D721Med (cell line): ENCODE measurements around the gene TCF3.

Experiments used
- DNase-seq: peaks from one replicate; pipeline ENCODE4 v3.0.0; 2011; ENCODE audit warnings: low spot score; ENCODE audit not compliant: insufficient read length
- FAIRE-seq: peaks from 2 replicates; lab custom pipeline; 2011; peaks lifted over from hg19 to GRCh38; lab: Jason Lieb, UNC
- CTCF ChIP-seq: IDR thresholded peaks from 2 replicates; pipeline ENCODE4 v1.5.1; 2012; ENCODE audit warnings: mild to moderate bottlenecking, control low read depth; ENCODE audit not compliant: insufficient read depth; ENCODE audit errors: missing control alignments

The TCF3 gene

GRCh38 chr19:1626417-1627010 lies 25.9 kb downstream of the TCF3 start:
- TF ChIP-seq CTCF, result no peak
- DNase-seq (no peak), FAIRE-seq (no peak)

GRCh38 chr19:1624458-1624857 lies 28.0 kb downstream of the TCF3 start:
- FAIRE-seq (no peak), DNase-seq (peak; percentile 95)
- TF ChIP-seq CTCF, result peak; percentile 93

DNA sequence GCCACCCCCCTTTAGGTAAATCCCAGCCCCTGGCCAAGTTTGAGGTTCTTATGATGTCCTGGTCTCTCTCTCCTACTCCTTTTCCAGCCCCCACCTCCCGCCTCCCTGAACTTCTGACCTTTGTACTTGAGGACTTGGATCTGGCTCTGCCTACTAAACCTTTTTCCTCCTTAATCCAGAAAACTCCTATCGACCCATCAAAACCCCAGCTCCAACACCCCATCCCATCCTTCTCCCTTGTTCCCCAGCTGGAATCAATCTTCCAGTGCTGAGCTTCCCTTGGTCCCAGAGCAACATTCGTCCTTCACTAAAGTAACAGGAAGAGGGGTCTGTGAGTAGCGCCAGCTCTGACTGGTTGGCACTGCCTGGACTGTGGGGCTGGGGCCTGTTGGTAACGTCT lies 29.9 kb downstream of the TCF3 start:
- DNase-seq (no peak), FAIRE-seq (no peak)
- no peak for TF ChIP-seq CTCF

DNA sequence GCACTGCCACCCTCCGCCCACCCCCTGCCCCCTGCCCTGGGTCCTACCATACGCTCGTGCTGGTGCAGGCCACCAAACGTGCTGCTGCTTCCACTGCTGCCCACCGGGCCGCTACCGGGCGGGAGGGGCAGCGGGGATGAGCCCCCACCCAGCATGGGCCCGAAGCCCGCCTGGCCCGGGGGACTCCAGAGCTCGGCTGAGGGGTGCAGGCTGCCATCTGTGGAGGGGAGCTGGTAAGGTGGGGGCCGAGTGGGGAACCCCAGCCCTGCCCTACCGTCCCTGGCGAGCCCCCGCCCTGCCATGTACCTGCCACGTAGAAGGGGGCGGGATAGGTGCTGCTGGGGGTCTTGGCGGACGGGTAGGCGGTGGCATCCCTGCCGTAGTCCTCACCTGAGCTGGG lies 30.4 kb downstream of the TCF3 start:
- FAIRE-seq (no peak), DNase-seq (no peak)
- no peak for TF ChIP-seq CTCF

DNA sequence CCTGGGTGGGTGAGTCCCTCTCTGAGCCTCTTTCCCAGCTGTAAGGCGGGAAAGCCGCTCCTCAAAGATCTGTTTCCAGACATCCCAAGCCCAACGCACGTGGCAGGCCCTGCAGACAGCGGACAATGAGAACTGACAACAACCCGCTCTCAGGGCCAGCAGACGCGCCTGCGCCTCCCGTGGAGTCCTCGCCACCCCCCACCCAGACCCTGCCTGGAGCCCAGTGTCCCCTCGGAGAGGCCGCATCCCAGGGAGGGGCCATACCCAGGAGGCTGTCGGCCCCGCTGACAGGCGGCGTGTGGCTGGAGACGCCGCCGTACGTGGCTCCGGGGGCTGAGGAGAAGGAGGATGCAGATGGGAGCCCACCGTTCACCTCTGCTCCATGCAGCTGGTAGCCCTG lies 30.8 kb downstream of the TCF3 start:
- no peak for FAIRE-seq
- TF ChIP-seq CTCF, result no peak
- no peak for DNase-seq

DNA sequence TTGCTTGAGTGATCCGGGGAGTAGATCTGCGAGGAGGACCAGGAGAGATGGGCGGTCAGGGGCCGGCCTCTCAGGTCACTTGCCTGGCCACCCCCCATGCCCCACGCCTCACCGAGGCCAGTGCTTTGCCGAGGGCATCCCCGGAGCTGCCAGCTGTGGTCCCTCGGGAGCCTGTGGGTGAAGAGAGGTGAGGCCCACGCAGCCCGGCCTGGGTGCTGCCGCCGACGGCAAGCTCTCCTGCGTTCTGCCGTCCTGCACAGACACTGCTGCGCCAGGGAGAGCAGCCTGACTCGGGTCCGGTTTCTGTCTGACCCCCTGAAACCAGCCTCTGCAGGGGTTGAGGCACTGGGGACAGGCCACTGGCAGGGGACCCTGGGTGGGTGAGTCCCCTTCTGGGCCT lies 31.4 kb downstream of the TCF3 start:
- DNase-seq (no peak), FAIRE-seq (no peak)

More for the DNA sequence above, 31.4 kb downstream of the TCF3 start:
- TF ChIP-seq CTCF, result no peak
